CD4-positive, alpha-beta memory T cell (primary cell): Measurements from ENCODE around the gene RPS6KA5. TPM values are rescaled to one million over a fixed set of nuclear protein-coding genes. Genes with fewer than 3 reads are reported as not detected.
A peak's percentile ranks its signal among the peaks of the same experiment; 100 is the strongest.

Source experiments
- CTCF ChIA-PET: fragments of 350-600 bp; sonication (Branson Sonifier 250); formaldehyde crosslinking; loops from one replicate; lab custom pipeline; 2021; ENCODE audit warnings: inconsistent platforms; ENCODE audit not compliant: partially characterized antibody; lab: Charles Lee
- POLR2A ChIA-PET: fragments of 350-600 bp; sonication (Branson Sonifier 250); formaldehyde crosslinking; loops from one replicate; lab custom pipeline; 2021; ENCODE audit not compliant: partially characterized antibody; lab: Charles Lee
- DNase-seq, 5 donors: peaks; one replicate each; pipeline versions ENCODE4 v3.0.0 to v3.0.0-alpha.2; 2020 to 2022; ENCODE audit warnings: mixed read lengths in 1 of 5
- H3K27ac ChIP-seq: one replicate; pipeline ENCODE4 v1.7.0; 2013; ENCODE audit warnings: low read depth, low read length
- H3K27me3 ChIP-seq: 2 replicates; pipeline ENCODE4 v1.7.0; 2013; ENCODE audit warnings: mild to moderate bottlenecking, low read length, moderate library complexity; ENCODE audit not compliant: insufficient read depth
- H3K36me3 ChIP-seq: 2 replicates; pipeline ENCODE4 v1.7.0; 2013; ENCODE audit warnings: mild to moderate bottlenecking, low read length, moderate library complexity; ENCODE audit not compliant: insufficient read depth
- H3K4me1 ChIP-seq: 2 replicates; pipeline ENCODE4 v1.7.0; 2013; ENCODE audit warnings: mild to moderate bottlenecking, low read length, moderate library complexity; ENCODE audit not compliant: insufficient read depth
- H3K4me3 ChIP-seq, 2 donors: one replicate each; pipeline ENCODE4 v1.7.0; 2013; ENCODE audit warnings: low read length in 2 of 2, mild to moderate bottlenecking in 1 of 2
- H3K9me3 ChIP-seq, 2 donors: one replicate each; pipeline ENCODE4 v1.7.0; 2013; ENCODE audit warnings: low read length in 2 of 2, control low read depth in 1 of 2; ENCODE audit not compliant: control insufficient read depth in 1 of 2
- H3K27ac Mint-ChIP-seq, 7 donors: one replicate each; pipeline ENCODE4 v1.8.0; 2020 to 2021; ENCODE audit warnings: mixed read lengths in 7 of 7, mild to moderate bottlenecking in 6 of 7, inconsistent platforms in 3 of 7, moderate library complexity in 3 of 7
- H3K27me3 Mint-ChIP-seq, 2 donors: one replicate each; pipeline ENCODE4 v1.8.0; 2020 to 2021; ENCODE audit warnings: mixed read lengths in 2 of 2
- H3K36me3 Mint-ChIP-seq, 2 donors: one replicate each; pipeline ENCODE4 v1.8.0; 2020 to 2021; ENCODE audit warnings: mixed read lengths in 2 of 2, inconsistent platforms in 1 of 2, mild to moderate bottlenecking in 1 of 2
- H3K4me1 Mint-ChIP-seq, 4 donors: one replicate each; pipeline ENCODE4 v1.8.0; 2020 to 2021; ENCODE audit warnings: mixed read lengths in 4 of 4, mild to moderate bottlenecking in 1 of 4
- H3K4me3 Mint-ChIP-seq, 8 donors: one replicate each; pipeline ENCODE4 v1.8.0; 2020 to 2021; ENCODE audit warnings: mixed read lengths in 8 of 8, mild to moderate bottlenecking in 7 of 8, moderate library complexity in 6 of 8, inconsistent platforms in 3 of 8
- H3K9me3 Mint-ChIP-seq, 8 donors: one replicate each; pipeline ENCODE4 v1.8.0; 2020 to 2021; ENCODE audit warnings: mixed read lengths in 8 of 8, mild to moderate bottlenecking in 5 of 8, inconsistent platforms in 3 of 8, moderate library complexity in 1 of 8
- intact Hi-C: fragments of 100-400 bp; cut with micrococcal nuclease; formaldehyde crosslinking; loops from one replicate; pipeline ENCODE4 v1.15.1; 2023
- polyA plus RNA-seq, 2 donors: library from polyadenylated mRNA; unstranded; fragments of 300-500 nt; fragmentation: Illumina TruSeq; gene quantifications; one replicate each; pipeline ENCODE4 v1.2.3, GENCODE V29; 2021
- total RNA-seq, 2 experiments: library from RNA; stranded (reverse); gene quantifications; one replicate each; pipeline ENCODE4 v1.2.3, GENCODE V29; 2021

The RPS6KA5 gene
- total and polyA plus RNA-seq, 4 experiments from 2014 or later: 28.8 to 44.7 (median 36.3) TPM

GRCh38 chr14:90999299-90999698 is 61.1 kb downstream of the RPS6KA5 start:
- Histone ChIP-seq H3K4me1 (peaks cover 9% of the 10 kb centered on the region), H3K27me3 (no peaks in the 10 kb centered on the region), H3K36me3 (no peaks in the 10 kb centered on the region), H3K9me3 (no peaks in the 10 kb centered on the region), H3K4me3 (no peak overlapping the region), H3K27ac (no peak overlapping the region)
- CTCF ChIA-PET: interaction anchor here (1.2 kb wide), 1 partner anchor 30 kb away, joined by 3 read pairs; no protein-coding TSS in a partner anchor
- intact Hi-C loops: no loop called here
- Mint-ChIP-seq H3K4me1 (peaks cover 7 to 13% (median 10%) of the 10 kb centered on the region in 4 donors), H3K9me3 (no peaks in the 10 kb centered on the region), H3K27me3 (no peaks in the 10 kb centered on the region), H3K4me3 (no peak overlapping the region), H3K27ac (peak overlapping the region in 3 of 7 donors; percentile 3 to 65 (median 11)), H3K36me3 (peaks cover 30% of the 10 kb centered on the region in 2 donors)
- POLR2A ChIA-PET: no interaction called here
- no peak for DNase-seq

- Histone ChIP-seq H3K4me3 (no peak overlapping the region), H3K36me3 (no peaks in the 10 kb centered on the region), H3K27ac (no peak overlapping the region), H3K27me3 (no peaks in the 10 kb centered on the region), H3K4me1 (peaks cover 3% of the 10 kb centered on the region), H3K9me3 (no peaks in the 10 kb centered on the region)
- Mint-ChIP-seq H3K27ac (peak overlapping the region in 1 of 7 donors; percentile 7), H3K4me3 (no peak overlapping the region), H3K4me1 (peaks cover 3 to 9% (median 7%) of the 10 kb centered on the region in 4 donors), H3K27me3 (no peaks in the 10 kb centered on the region), H3K36me3 (peaks cover 42 to 44% of the 10 kb centered on the region in 2 donors), H3K9me3 (no peaks in the 10 kb centered on the region)
- intact Hi-C loops: no loop called here
- ChIA-PET POLR2A (no interaction called here), CTCF (no interaction called here)
- no peak for DNase-seq
These were observed 63.5 kb downstream of the RPS6KA5 start for GRCh38 chr14:90996967-90997366.

GRCh38 chr14:90995785-90996184 is 64.7 kb downstream of the RPS6KA5 start:
- H3K27ac Mint-ChIP-seq: no peak overlapping the region
- no peaks in the 10 kb centered on the region for H3K27me3 Mint-ChIP-seq
- Histone ChIP-seq H3K4me3 (no peak overlapping the region), H3K4me1 (no peaks in the 10 kb centered on the region), H3K9me3 (no peaks in the 10 kb centered on the region), H3K27ac (no peak overlapping the region), H3K36me3 (no peaks in the 10 kb centered on the region), H3K27me3 (no peaks in the 10 kb centered on the region)
- ChIA-PET POLR2A (no interaction called here), CTCF (no interaction called here)
- DNase-seq: no peak
- H3K4me3 Mint-ChIP-seq: no peak overlapping the region
- no peaks in the 10 kb centered on the region for H3K9me3 Mint-ChIP-seq
- peaks cover 43 to 47% of the 10 kb centered on the region in 2 donors for H3K36me3 Mint-ChIP-seq
- intact Hi-C loops: no loop called here
- peaks cover 3 to 11% (median 6%) of the 10 kb centered on the region in 4 donors for H3K4me1 Mint-ChIP-seq

DNA sequence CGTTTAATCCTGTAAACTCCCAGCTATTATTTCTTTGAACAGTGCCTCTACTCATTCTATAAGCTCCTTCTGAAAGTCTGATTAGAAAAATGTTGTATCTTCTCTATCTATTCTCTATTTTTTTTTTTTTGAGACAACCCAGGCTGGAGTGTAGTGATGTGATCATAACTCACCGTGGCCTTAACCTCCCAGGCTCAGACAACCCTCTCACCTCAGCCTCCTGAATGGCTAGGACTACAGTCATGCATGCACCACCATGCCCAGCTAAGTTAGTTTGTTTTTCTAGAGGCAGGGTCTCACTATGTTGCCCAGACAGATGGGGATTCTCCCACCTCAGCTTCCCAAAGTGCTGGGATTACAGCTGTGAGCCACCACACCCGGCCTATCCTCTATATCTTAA is 66.6 kb downstream of the RPS6KA5 start:
- intact Hi-C loops: no loop called here
- DNase-seq: no peak
- H3K36me3 ChIP-seq: no peaks in the 10 kb centered on the region
- H3K27ac ChIP-seq: no peak overlapping the region
- CTCF ChIA-PET: interaction anchor here (1.0 kb wide), 1 partner anchor 179 kb away, joined by 4 read pairs; no protein-coding TSS in a partner anchor
- Mint-ChIP-seq H3K4me3 (no peak overlapping the region), H3K9me3 (no peaks in the 10 kb centered on the region), H3K36me3 (peaks cover 41 to 46% of the 10 kb centered on the region in 2 donors), H3K4me1 (peaks cover 11% of the 10 kb centered on the region in 4 donors), H3K27ac (peak overlapping the region in 2 of 7 donors; percentile 19 to 38), H3K27me3 (no peaks in the 10 kb centered on the region)
- no peaks in the 10 kb centered on the region for H3K27me3 ChIP-seq
- H3K9me3 ChIP-seq: no peaks in the 10 kb centered on the region
- H3K4me3 ChIP-seq: no peak overlapping the region
- H3K4me1 ChIP-seq: no peaks in the 10 kb centered on the region
- POLR2A ChIA-PET: no interaction called here

- Histone ChIP-seq H3K36me3 (no peaks in the 10 kb centered on the region), H3K27me3 (no peaks in the 10 kb centered on the region), H3K4me3 (no peak overlapping the region), H3K9me3 (no peaks in the 10 kb centered on the region), H3K4me1 (no peaks in the 10 kb centered on the region), H3K27ac (no peak overlapping the region)
- ChIA-PET POLR2A (no interaction called here), CTCF (no interaction called here)
- intact Hi-C loops: no loop called here
- no peak for DNase-seq
- H3K36me3 Mint-ChIP-seq: peaks cover 37 to 47% of the 10 kb centered on the region in 2 donors
- no peaks in the 10 kb centered on the region for H3K27me3 Mint-ChIP-seq
- H3K9me3 Mint-ChIP-seq: no peaks in the 10 kb centered on the region
- H3K4me1 Mint-ChIP-seq: peaks cover 11 to 19% (median 11%) of the 10 kb centered on the region in 4 donors
- H3K27ac Mint-ChIP-seq: no peak overlapping the region
- H3K4me3 Mint-ChIP-seq: no peak overlapping the region
These were observed 68.6 kb downstream of the RPS6KA5 start for GRCh38 chr14:90991690-90992443.

- H3K36me3 ChIP-seq: no peaks in the 10 kb centered on the region
- no peaks in the 10 kb centered on the region for H3K27me3 ChIP-seq
- Mint-ChIP-seq H3K27ac (peak overlapping the region in 1 of 7 donors; percentile 54), H3K9me3 (no peaks in the 10 kb centered on the region), H3K4me1 (peaks cover 13 to 19% (median 14%) of the 10 kb centered on the region in 4 donors), H3K36me3 (peaks cover 34 to 43% of the 10 kb centered on the region in 2 donors), H3K27me3 (no peaks in the 10 kb centered on the region), H3K4me3 (no peak overlapping the region)
- POLR2A ChIA-PET: interaction anchor here (0.5 kb wide), 1 partner anchor 73 kb away, joined by 3 read pairs; no protein-coding TSS in a partner anchor
- H3K27ac ChIP-seq: no peak overlapping the region
- intact Hi-C loops: no loop called here
- H3K9me3 ChIP-seq: no peaks in the 10 kb centered on the region
- CTCF ChIA-PET: no interaction called here
- DNase-seq: no peak
- H3K4me3 ChIP-seq: no peak overlapping the region
- H3K4me1 ChIP-seq: no peaks in the 10 kb centered on the region
These were observed 70.3 kb downstream of the RPS6KA5 start for GRCh38 chr14:90990141-90990540.

GRCh38 chr14:90987140-90987539 is 73.3 kb downstream of the RPS6KA5 start:
- peaks cover 21 to 34% of the 10 kb centered on the region in 2 donors for H3K36me3 Mint-ChIP-seq
- Histone ChIP-seq H3K36me3 (no peaks in the 10 kb centered on the region), H3K9me3 (no peaks in the 10 kb centered on the region), H3K4me1 (no peaks in the 10 kb centered on the region), H3K27ac (no peak overlapping the region), H3K4me3 (no peak overlapping the region), H3K27me3 (no peaks in the 10 kb centered on the region)
- no peak overlapping the region for H3K4me3 Mint-ChIP-seq
- intact Hi-C loops: no loop called here
- peaks cover 10 to 17% (median 13%) of the 10 kb centered on the region in 4 donors for H3K4me1 Mint-ChIP-seq
- POLR2A ChIA-PET: interaction anchor here (0.8 to 1.0 kb wide), 2 partner anchors 10 to 127 kb away, joined by 3 read pairs; no protein-coding TSS in a partner anchor
- no peak overlapping the region for H3K27ac Mint-ChIP-seq
- no peaks in the 10 kb centered on the region for H3K27me3 Mint-ChIP-seq
- DNase-seq: no peak
- CTCF ChIA-PET: interaction anchor here (1.7 to 2.9 kb wide), 2 partner anchors 72 to 186 kb away, joined by 3 to 9 read pairs; no protein-coding TSS in a partner anchor
- no peaks in the 10 kb centered on the region for H3K9me3 Mint-ChIP-seq
